Measurements from ENCODE around the gene PHKA1. TPM values are rescaled to one million over a fixed set of nuclear protein-coding genes. Genes with fewer than 3 reads are reported as not detected.

PHKA1 gene
- total RNA-seq, 1 experiment from 2014 or later = 17.2 TPM

DNA sequence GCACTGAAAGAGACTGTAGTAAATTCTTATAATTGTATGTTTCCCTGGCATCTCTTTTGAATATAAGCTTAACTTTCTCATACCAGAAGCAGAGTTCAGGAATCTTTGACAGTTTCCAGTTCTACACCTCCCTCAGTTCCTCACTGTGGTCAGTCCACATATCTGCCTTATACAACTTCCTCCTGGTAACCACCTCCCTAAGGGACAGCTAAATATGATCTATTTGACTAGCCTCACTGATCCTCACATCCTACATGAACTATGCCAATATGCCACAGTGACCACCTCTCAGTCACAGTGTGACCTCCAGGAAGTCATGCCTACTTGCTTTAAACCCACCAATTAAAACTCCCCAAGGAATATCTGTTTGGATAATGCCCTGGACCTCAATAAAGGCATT, 89.9 kb downstream of the PHKA1 start:
- no peaks in the 10 kb centered on the region for H4K20me1 ChIP-seq (ENCODE audit: insufficient read depth)
- H3K4me1 ChIP-seq (replicated peaks; ENCODE audit: insufficient read depth) = peaks cover 34% of the 10 kb centered on the region
- H3K27me3 ChIP-seq (ENCODE audit: insufficient read depth, low read depth) = no peaks in the 10 kb centered on the region
- no peaks in the 10 kb centered on the region for H3K79me2 ChIP-seq (ENCODE audit: low read depth)
- CTCF ChIA-PET = no interaction called here
- no TSS peak for BruUV-seq (replicated peaks)
- H3K4me2 ChIP-seq = no peak overlapping the region
- H3F3A ChIP-seq (ENCODE audit: insufficient read depth, low read depth) = peaks cover 17% of the 10 kb centered on the region
- H2AFZ ChIP-seq = no peak overlapping the region
- POLR2A ChIA-PET (ENCODE audit: unreplicated experiment) = no interaction called here
- no peak overlapping the region for H3K27ac ChIP-seq
- no peak overlapping the region for H3K4me3 ChIP-seq
- intact Hi-C loops (cut with micrococcal nuclease; ENCODE audit: unreplicated experiment) = loop anchor here (10.0 kb wide), 1 partner anchor 629 kb away; no protein-coding TSS in a partner anchor
- no peaks in the 10 kb centered on the region; the same call in 1 of the 2 replicates for H3K36me3 ChIP-seq (ENCODE audit: low read depth)
- no peaks in the 10 kb centered on the region for H3K9me2 ChIP-seq (ENCODE audit: insufficient read depth)
- no peak for DNase-seq
- TF ChIP-seq EZH2 (IDR thresholded peaks at IDR 0.05; ENCODE audit: low read depth) = no peak
- no peak for TF ChIP-seq CTCF (conservative IDR thresholded peaks at IDR 0.05)
- no peaks in the 10 kb centered on the region for H3K9me3 ChIP-seq (ENCODE audit: insufficient read depth, low read depth)

GRCh38 chrX:72621625-72622485, 92.3 kb downstream of the PHKA1 start:
- Histone ChIP-seq H3K4me3 (peak overlapping the region; percentile 13; the same call in 1 of the 2 replicates), H3K9me3 (ENCODE audit: insufficient read depth, low read depth) (no peaks in the 10 kb centered on the region), H3K27me3 (ENCODE audit: insufficient read depth, low read depth) (no peaks in the 10 kb centered on the region), H3K79me2 (ENCODE audit: low read depth) (no peaks in the 10 kb centered on the region), H3K36me3 (ENCODE audit: low read depth) (no peaks in the 10 kb centered on the region; the same call in 1 of the 2 replicates), H3K4me2 (peak overlapping the region; percentile 64), H3K4me1 (replicated peaks; ENCODE audit: insufficient read depth) (peaks cover 34% of the 10 kb centered on the region), H3F3A (ENCODE audit: insufficient read depth, low read depth) (peaks cover 17% of the 10 kb centered on the region), H2AFZ (no peak overlapping the region), H3K9me2 (ENCODE audit: insufficient read depth) (no peaks in the 10 kb centered on the region), H4K20me1 (ENCODE audit: insufficient read depth) (no peaks in the 10 kb centered on the region), H3K27ac (peak overlapping the region; percentile 82)
- DNase-seq = peak in 1 of 2 experiments; percentile 73
- intact Hi-C loops (cut with micrococcal nuclease; ENCODE audit: unreplicated experiment) = loop anchor here (2.0 to 10.0 kb wide), 2 partner anchors 93 to 627 kb away; partner anchors contain the start of gene PHKA1
- CTCF ChIA-PET = no interaction called here
- BruUV-seq (replicated peaks) = no TSS peak
- TF ChIP-seq EZH2 (IDR thresholded peaks at IDR 0.05; ENCODE audit: low read depth) (no peak), CTCF (conservative IDR thresholded peaks at IDR 0.05) (no peak)
- POLR2A ChIA-PET (ENCODE audit: unreplicated experiment) = interaction anchor here (0.6 kb wide), 2 partner anchors 33 to 51 kb away, joined by 3 to 4 read pairs; no protein-coding TSS in a partner anchor

- BruUV-seq (replicated peaks) = TSS peak; percentile 88
- H3K4me3 ChIP-seq = peak overlapping the region; percentile 13; the same call in 1 of the 2 replicates
Measured at GRCh38 chrX:72621163-72621562, 92.9 kb downstream of the PHKA1 start.

More at GRCh38 chrX:72621163-72621562, 92.9 kb downstream of the PHKA1 start:
- Histone ChIP-seq H3K9me2 (ENCODE audit: insufficient read depth) (no peaks in the 10 kb centered on the region), H3K4me2 (peak overlapping the region; percentile 64), H3K36me3 (ENCODE audit: low read depth) (no peaks in the 10 kb centered on the region; the same call in 1 of the 2 replicates), H3F3A (ENCODE audit: insufficient read depth, low read depth) (peaks cover 17% of the 10 kb centered on the region), H3K79me2 (ENCODE audit: low read depth) (no peaks in the 10 kb centered on the region), H2AFZ (no peak overlapping the region), H4K20me1 (ENCODE audit: insufficient read depth) (no peaks in the 10 kb centered on the region), H3K9me3 (ENCODE audit: insufficient read depth, low read depth) (no peaks in the 10 kb centered on the region), H3K27me3 (ENCODE audit: insufficient read depth, low read depth) (no peaks in the 10 kb centered on the region), H3K4me1 (replicated peaks; ENCODE audit: insufficient read depth) (peaks cover 34% of the 10 kb centered on the region), H3K27ac (peak overlapping the region; percentile 82)
- TF ChIP-seq EZH2 (IDR thresholded peaks at IDR 0.05; ENCODE audit: low read depth) = no peak
- TF ChIP-seq CTCF (conservative IDR thresholded peaks at IDR 0.05) = no peak
- ChIA-PET CTCF (interaction anchor here (0.6 kb wide), 1 partner anchor 48 kb away, joined by 3 read pairs; no protein-coding TSS in a partner anchor), POLR2A (ENCODE audit: unreplicated experiment) (interaction anchor here (0.6 kb wide), 3 partner anchors 32 to 50 kb away, joined by 3 to 7 read pairs (median 4); no protein-coding TSS in a partner anchor)
- intact Hi-C loops (cut with micrococcal nuclease; ENCODE audit: unreplicated experiment) = loop anchor here (2.0 to 10.0 kb wide), 2 partner anchors 94 to 626 kb away; partner anchors contain the start of gene PHKA1
- DNase-seq = peak in 1 of 2 experiments; percentile 45
